ENCODE results near the gene IQCK.

Gene IQCK

GRCh38 chr16:19804538-19805323 lies 86.7 kb downstream of the IQCK start:
- no peak for DNase-seq (ENCODE audit: low read depth, low spot score)

- DNase-seq (ENCODE audit: low read depth, low spot score), result no peak
Measured at GRCh38 chr16:19805459-19806162, 87.5 kb downstream of the IQCK start.

GRCh38 chr16:19808061-19808641 lies 90.1 kb downstream of the IQCK start:
- DNase-seq (ENCODE audit: low read depth, low spot score), result no peak

- no peak for DNase-seq (ENCODE audit: low read depth, low spot score)
Measured at GRCh38 chr16:19809121-19809635, 91.1 kb downstream of the IQCK start.

GRCh38 chr16:19809693-19810092 lies 91.6 kb downstream of the IQCK start:
- no peak for DNase-seq (ENCODE audit: low read depth, low spot score)

- DNase-seq (ENCODE audit: low read depth, low spot score), result no peak
Measured at GRCh38 chr16:19810817-19811731, 93.0 kb downstream of the IQCK start.

- DNase-seq (ENCODE audit: low read depth, low spot score), result no peak
Measured at GRCh38 chr16:19812986-19813385, 94.9 kb downstream of the IQCK start.

GRCh38 chr16:19815418-19815817 lies 97.3 kb downstream of the IQCK start:
- no peak for DNase-seq (ENCODE audit: low read depth, low spot score)

- DNase-seq (ENCODE audit: low read depth, low spot score), result no peak
Measured at GRCh38 chr16:19817122-19817521, 99.1 kb downstream of the IQCK start.

GRCh38 chr16:19817875-19818274 lies 99.8 kb downstream of the IQCK start:
- DNase-seq (ENCODE audit: low read depth, low spot score), result no peak

- DNase-seq (ENCODE audit: low read depth, low spot score), result no peak
Measured at GRCh38 chr16:19822533-19822932, 104.5 kb downstream of the IQCK start.

GRCh38 chr16:19823322-19823721 lies 105.3 kb downstream of the IQCK start:
- no peak for DNase-seq (ENCODE audit: low read depth, low spot score)

- DNase-seq (ENCODE audit: low read depth, low spot score), result no peak
Measured at GRCh38 chr16:19824216-19824615, 106.1 kb downstream of the IQCK start.

GRCh38 chr16:19829844-19830692 lies 112.0 kb downstream of the IQCK start:
- DNase-seq (ENCODE audit: low read depth, low spot score), result no peak

- DNase-seq (ENCODE audit: low read depth, low spot score), result no peak
Measured at GRCh38 chr16:19830902-19831560, 113.0 kb downstream of the IQCK start.

- no peak for DNase-seq (ENCODE audit: low read depth, low spot score)
Measured at GRCh38 chr16:19831678-19832077, 113.6 kb downstream of the IQCK start.

- DNase-seq (ENCODE audit: low read depth, low spot score), result no peak
Measured at GRCh38 chr16:19833176-19833575, 115.1 kb downstream of the IQCK start.

- DNase-seq (ENCODE audit: low read depth, low spot score), result no peak
Measured at GRCh38 chr16:19833581-19833980, 115.5 kb downstream of the IQCK start.

GRCh38 chr16:19835196-19835595 lies 117.1 kb downstream of the IQCK start:
- DNase-seq (ENCODE audit: low read depth, low spot score), result no peak

- DNase-seq (ENCODE audit: low read depth, low spot score), result no peak
Measured at GRCh38 chr16:19835968-19836421, 117.9 kb downstream of the IQCK start.

Measured in activated naive CD8-positive, alpha-beta T cell treated with anti-CD3 and anti-CD28 coated beads, Interleukin-2, amount 50 U/mL, for 16 hours (primary cell).